GM21526 (cell line): Measurements from ENCODE around the gene PRCC.

Experiments
- ATAC-seq: cut with Tn5 transposase; IDR thresholded peaks from one replicate; pipeline ENCODE4 v1.9.1; 2021; ENCODE audit warnings: moderate library complexity; ENCODE audit not compliant: unreplicated experiment, low FRiP score

Gene PRCC

GRCh38 chr1:156767101-156767878 lies at the start of gene PRCC:
PRCC (plus strand) TSS chr1:156767535; CDS start chr1:156767772, 237 bp downstream.
- ATAC-seq: peak; percentile 89

GRCh38 chr1:156721131-156721530 lies 46.2 kb upstream of the PRCC start:
- ATAC-seq: no peak

GRCh38 chr1:156721535-156721934 lies 45.8 kb upstream of the PRCC start:
- ATAC-seq: no peak

- ATAC-seq: peak; percentile 35
These were observed 41.6 kb upstream of the PRCC start for GRCh38 chr1:156725683-156726280.

- no peak for ATAC-seq
These were observed 40.6 kb upstream of the PRCC start for GRCh38 chr1:156726549-156727226.

GRCh38 chr1:156727492-156727891 lies 39.8 kb upstream of the PRCC start:
- no peak for ATAC-seq

GRCh38 chr1:156727926-156728598 lies 39.3 kb upstream of the PRCC start, which contains the start of gene METTL25B:
METTL25B (plus strand) TSS chr1:156728469; CDS start chr1:156729105, 636 bp downstream.
- ATAC-seq: peak; percentile 42

GRCh38 chr1:156728599-156729462 lies 38.5 kb upstream of the PRCC start, which contains the start of gene ISG20L2:
ISG20L2 (minus strand) TSS chr1:156728766; CDS start chr1:156727652, 1,114 bp downstream.
- peak; percentile 72 for ATAC-seq

- ATAC-seq: no peak
These were observed 33.2 kb upstream of the PRCC start for GRCh38 chr1:156733989-156734584.

GRCh38 chr1:156738407-156738806 lies 28.9 kb upstream of the PRCC start:
- no peak for ATAC-seq

GRCh38 chr1:156738916-156739315 lies 28.4 kb upstream of the PRCC start:
- no peak for ATAC-seq

- ATAC-seq: peak; percentile 7
These were observed 27.0 kb upstream of the PRCC start for GRCh38 chr1:156740237-156740740.

GRCh38 chr1:156740741-156741480 lies 26.4 kb upstream of the PRCC start, which contains the start of gene MRPL24:
MRPL24 (minus strand) TSS chr1:156741088; CDS start chr1:156738704, 2,384 bp downstream.
- ATAC-seq: peak; percentile 71

GRCh38 chr1:156741481-156741983 lies 25.8 kb upstream of the PRCC start:
- ATAC-seq: no peak

GRCh38 chr1:156742017-156742416 lies 25.3 kb upstream of the PRCC start:
- no peak for ATAC-seq

GRCh38 chr1:156742801-156743200 lies 24.5 kb upstream of the PRCC start:
- no peak for ATAC-seq

- ATAC-seq: no peak
These were observed 23.7 kb upstream of the PRCC start for GRCh38 chr1:156743367-156744302.
